Activated T-cell treated with anti-CD3 and anti-CD28 coated beads for 48 hours (primary cell): ENCODE data around the gene EMCN.
"Not testable (repeated sequence)": the region's sequence is repeated elsewhere in the genome, so short reads cannot be mapped to it uniquely, and the experiment has no call there.

Experiments
- DNase-seq: peaks from one replicate; pipeline ENCODE4 v3.0.0-alpha.2; 2020; ENCODE audit warnings: low read depth

The EMCN gene

GRCh38 chr4:100492129-100492528 is 25.7 kb downstream of the EMCN start:
- no peak for DNase-seq

GRCh38 chr4:100489305-100489704 is 28.5 kb downstream of the EMCN start:
- no peak for DNase-seq

- no peak for DNase-seq
Measured at GRCh38 chr4:100486496-100486895, 31.3 kb downstream of the EMCN start.

- no peak for DNase-seq
Measured at GRCh38 chr4:100483796-100484195, 34.0 kb downstream of the EMCN start.

- DNase-seq = no peak
Measured at GRCh38 chr4:100479971-100480370, 37.9 kb downstream of the EMCN start.

- no peak for DNase-seq
Measured at GRCh38 chr4:100469555-100469954, 48.3 kb downstream of the EMCN start.

GRCh38 chr4:100466501-100466900 is 51.3 kb downstream of the EMCN start:
- no peak for DNase-seq

- no peak for DNase-seq
Measured at GRCh38 chr4:100461807-100462605, 55.8 kb downstream of the EMCN start.

- DNase-seq = no peak
Measured at GRCh38 chr4:100450449-100450848, 67.4 kb downstream of the EMCN start.

- no peak for DNase-seq
Measured at GRCh38 chr4:100431416-100431815, 86.4 kb downstream of the EMCN start.

- no peak for DNase-seq
Measured at GRCh38 chr4:100430451-100430850, 87.4 kb downstream of the EMCN start.

GRCh38 chr4:100429616-100430015 is 88.2 kb downstream of the EMCN start:
- DNase-seq = no peak

- DNase-seq = no peak
Measured at GRCh38 chr4:100428051-100428450, 89.8 kb downstream of the EMCN start.

GRCh38 chr4:100424376-100424775 is 93.4 kb downstream of the EMCN start:
- no peak for DNase-seq

GRCh38 chr4:100422894-100423293 is 94.9 kb downstream of the EMCN start:
- no peak for DNase-seq

- DNase-seq = no peak
Measured at GRCh38 chr4:100421361-100421978, 96.4 kb downstream of the EMCN start.

- no peak for DNase-seq
Measured at GRCh38 chr4:100420571-100420970, 97.3 kb downstream of the EMCN start.

- no peak for DNase-seq
Measured at GRCh38 chr4:100417565-100417964, 100.3 kb downstream of the EMCN start.

GRCh38 chr4:100414016-100414790 is 103.6 kb downstream of the EMCN start:
- no peak for DNase-seq

GRCh38 chr4:100391863-100392262 is 126.0 kb downstream of the EMCN start:
- DNase-seq = no peak

- DNase-seq = no peak
Measured at GRCh38 chr4:100391086-100391485, 126.7 kb downstream of the EMCN start.

GRCh38 chr4:100386270-100386669 is 131.6 kb downstream of the EMCN start:
- DNase-seq = no peak

GRCh38 chr4:100380401-100380800 is 137.4 kb downstream of the EMCN start:
- not testable (repeated sequence) for DNase-seq
